ENCODE data around the gene UBE2D2. TPM values are rescaled to one million over a fixed set of nuclear protein-coding genes. Genes with fewer than 3 reads are reported as not detected.

Gene UBE2D2
- total and polyA plus RNA-seq, 10 of the 15 experiments (the other 5 are each of a cell fraction or from before 2014, with no cell fraction given) = 58.6 to 245 (median 128) TPM

DNA sequence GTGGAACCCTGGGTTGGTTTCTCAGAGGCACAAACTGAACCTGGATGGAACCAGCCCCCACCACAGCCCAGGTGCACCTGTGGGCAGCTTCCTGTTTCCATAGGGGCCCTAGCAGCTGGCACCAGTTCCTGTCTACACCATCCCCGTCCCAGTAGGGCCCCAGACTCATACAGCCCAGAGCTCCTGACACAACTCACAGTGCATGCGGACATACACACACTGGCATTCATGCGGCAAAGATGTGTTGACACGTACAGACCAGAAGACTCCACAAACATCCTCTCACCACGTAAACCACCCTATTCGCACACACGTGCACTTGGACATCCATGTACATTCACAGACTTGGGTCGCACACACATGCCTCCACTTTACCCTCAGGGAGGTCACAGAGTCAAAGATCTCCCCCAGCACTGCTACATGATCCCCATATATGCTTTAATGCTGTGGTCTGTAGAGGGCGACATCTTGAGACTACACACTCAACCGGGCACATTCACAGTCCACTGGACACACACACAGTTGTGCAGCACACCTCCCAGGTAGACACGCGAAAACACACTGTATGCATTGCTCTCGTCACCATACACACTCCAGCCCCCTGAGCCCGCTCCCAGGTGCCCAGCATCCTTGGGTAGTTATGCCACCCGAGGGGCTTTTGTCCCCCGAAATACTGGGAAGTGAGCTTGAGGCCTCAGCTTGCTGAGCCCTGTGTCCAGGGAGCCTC, 109.4 kb downstream of the UBE2D2 start (continued):
- TF ChIP-seq TBL1XR1 (IDR thresholded peaks at IDR 0.05; ENCODE audit: low read depth, low read length) (no peak; the same call in 1 of the 2 replicates), ELK1 (IDR thresholded peaks at IDR 0.05; ENCODE audit: low read depth, low read length) (no peak), IRF5 (IDR thresholded peaks at IDR 0.05; ENCODE audit: borderline replicate concordance) (no peak), CHD4 (IDR thresholded peaks at IDR 0.05) (no peak), LARP7 (IDR thresholded peaks at IDR 0.05) (no peak), BHLHE40 (IDR thresholded peaks at IDR 0.05; ENCODE audit: borderline replicate concordance in 1 of 2, low read depth in 2 of 2, low read length in 1 of 2) (peak; percentile 73 to 86; a peak in 3 of 4 replicates), ZBTB4 (CRISPR knock-in tag; IDR thresholded peaks at IDR 0.05) (no peak), GATAD2B (conservative IDR thresholded peaks at IDR 0.05; ENCODE audit: low read depth) (no peak; the same call in 1 of the 2 replicates), ZNF384 (IDR thresholded peaks at IDR 0.05; ENCODE audit: borderline replicate concordance, low read depth, low read length) (no peak), NFYB (IDR thresholded peaks at IDR 0.05; ENCODE audit: insufficient read depth, low read depth, low read length) (no peak), TCF3 (IDR thresholded peaks at IDR 0.05; ENCODE audit: borderline replicate concordance, insufficient read depth, low read depth, low read length) (peak; percentile 98), PAX5 (IDR thresholded peaks at IDR 0.05; ENCODE audit: borderline replicate concordance, low read depth, low read length) (peak; percentile 62; the same call in 1 of the 2 replicates), ESRRA (IDR thresholded peaks at IDR 0.05; ENCODE audit: low read length) (no peak), MEF2A (IDR thresholded peaks at IDR 0.05; ENCODE audit: insufficient read depth, low read depth, low read length) (no peak), CHD2 (IDR thresholded peaks at IDR 0.05; ENCODE audit: borderline replicate concordance, low read depth, low read length) (no peak), CBX3 (IDR thresholded peaks at IDR 0.05; ENCODE audit: borderline replicate concordance, low read depth) (no peak), POLR2AphosphoS5 (IDR thresholded peaks at IDR 0.05; ENCODE audit: low read length) (peak; percentile 49; the same call in 1 of the 2 replicates)
- TF ChIP-seq, protein P1, sequence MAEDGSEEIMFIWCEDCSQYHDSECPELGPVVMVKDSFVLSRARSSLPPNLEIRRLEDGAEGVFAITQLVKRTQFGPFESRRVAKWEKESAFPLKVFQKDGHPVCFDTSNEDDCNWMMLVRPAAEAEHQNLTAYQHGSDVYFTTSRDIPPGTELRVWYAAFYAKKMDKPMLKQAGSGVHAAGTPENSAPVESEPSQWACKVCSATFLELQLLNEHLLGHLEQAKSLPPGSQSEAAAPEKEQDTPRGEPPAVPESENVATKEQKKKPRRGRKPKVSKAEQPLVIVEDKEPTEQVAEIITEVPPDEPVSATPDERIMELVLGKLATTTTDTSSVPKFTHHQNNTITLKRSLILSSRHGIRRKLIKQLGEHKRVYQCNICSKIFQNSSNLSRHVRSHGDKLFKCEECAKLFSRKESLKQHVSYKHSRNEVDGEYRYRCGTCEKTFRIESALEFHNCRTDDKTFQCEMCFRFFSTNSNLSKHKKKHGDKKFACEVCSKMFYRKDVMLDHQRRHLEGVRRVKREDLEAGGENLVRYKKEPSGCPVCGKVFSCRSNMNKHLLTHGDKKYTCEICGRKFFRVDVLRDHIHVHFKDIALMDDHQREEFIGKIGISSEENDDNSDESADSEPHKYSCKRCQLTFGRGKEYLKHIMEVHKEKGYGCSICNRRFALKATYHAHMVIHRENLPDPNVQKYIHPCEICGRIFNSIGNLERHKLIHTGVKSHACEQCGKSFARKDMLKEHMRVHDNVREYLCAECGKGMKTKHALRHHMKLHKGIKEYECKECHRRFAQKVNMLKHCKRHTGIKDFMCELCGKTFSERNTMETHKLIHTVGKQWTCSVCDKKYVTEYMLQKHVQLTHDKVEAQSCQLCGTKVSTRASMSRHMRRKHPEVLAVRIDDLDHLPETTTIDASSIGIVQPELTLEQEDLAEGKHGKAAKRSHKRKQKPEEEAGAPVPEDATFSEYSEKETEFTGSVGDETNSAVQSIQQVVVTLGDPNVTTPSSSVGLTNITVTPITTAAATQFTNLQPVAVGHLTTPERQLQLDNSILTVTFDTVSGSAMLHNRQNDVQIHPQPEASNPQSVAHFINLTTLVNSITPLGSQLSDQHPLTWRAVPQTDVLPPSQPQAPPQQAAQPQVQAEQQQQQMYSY (CRISPR knock-in tag; IDR thresholded peaks at IDR 0.05) = no peak
